GM23338 (cell line): ENCODE data around the gene ARG1. TPM values are rescaled to one million over a fixed set of nuclear protein-coding genes. Genes with fewer than 3 reads are reported as not detected.

Source experiments
- ATAC-seq: fragments of 200-7000 bp; cut with Tn5 transposase; 3 replicates; pipeline ENCODE4 v1.9.1; 2020
- DNase-seq: peaks from one replicate; pipeline ENCODE4 v3.0.0-alpha.2; 2015; ENCODE audit warnings: low spot score
- H2AFZ ChIP-seq: fragments of 200-600 bp; sonication (generic); 2 replicates; pipeline ENCODE4 v1.8.0; 2016; ENCODE audit warnings: antibody characterized with exemption, mild to moderate bottlenecking, moderate library complexity
- H3F3A ChIP-seq: fragments of 200-600 bp; sonication (generic); replicated peaks from 2 replicates; pipeline ENCODE4 v1.8.0; 2017; ENCODE audit warnings: antibody characterized with exemption, mixed run types, low read depth
- H3K27ac ChIP-seq: fragments of 200-600 bp; sonication (generic); 2 replicates; pipeline ENCODE4 v1.6.1; 2016; ENCODE audit warnings: low read depth
- H3K27me3 ChIP-seq: fragments of 200-600 bp; sonication (generic); 2 replicates; pipeline ENCODE4 v1.8.0; 2016; ENCODE audit warnings: mild to moderate bottlenecking, mixed run types, moderate library complexity; ENCODE audit not compliant: insufficient read depth
- H3K36me3 ChIP-seq: fragments of 200-600 bp; sonication (generic); 2 replicates; pipeline ENCODE4 v1.8.0; 2016; ENCODE audit warnings: mild to moderate bottlenecking; ENCODE audit not compliant: insufficient read depth
- H3K4me1 ChIP-seq: fragments of 200-600 bp; sonication (generic); 2 replicates; pipeline ENCODE4 v1.8.0; 2016; ENCODE audit warnings: mild to moderate bottlenecking, moderate library complexity; ENCODE audit not compliant: insufficient read depth
- H3K4me2 ChIP-seq: fragments of 200-600 bp; sonication (generic); 2 replicates; pipeline ENCODE4 v1.7.1; 2017; ENCODE audit warnings: mixed run types
- H3K4me3 ChIP-seq: fragments of 200-600 bp; sonication (generic); 2 replicates; pipeline ENCODE4 v1.6.1; 2016; ENCODE audit warnings: mixed run types
- H3K79me2 ChIP-seq: fragments of 200-600 bp; sonication (generic); replicated peaks from 2 replicates; pipeline ENCODE4 v1.8.0; 2017; ENCODE audit warnings: mild to moderate bottlenecking; ENCODE audit not compliant: insufficient read depth
- H3K9me2 ChIP-seq: fragments of 200-600 bp; sonication (generic); 2 replicates; pipeline ENCODE4 v1.8.0; 2017; ENCODE audit not compliant: insufficient read depth
- H4K20me1 ChIP-seq: fragments of 200-600 bp; sonication (generic); replicated peaks from 2 replicates; pipeline ENCODE4 v1.8.0; 2017; ENCODE audit warnings: mild to moderate bottlenecking; ENCODE audit not compliant: insufficient read depth
- H3K27ac Mint-ChIP-seq: 2 replicates; pipeline ENCODE4 v1.8.0; 2020; ENCODE audit warnings: inconsistent platforms, mild to moderate bottlenecking, moderate library complexity, mixed read lengths
- H3K27me3 Mint-ChIP-seq: 3 replicates; pipeline ENCODE4 v1.8.0; 2022; ENCODE audit warnings: low read depth, mild to moderate bottlenecking, moderate library complexity, mixed read lengths, inconsistent platforms; ENCODE audit not compliant: insufficient read depth, poor library complexity
- H3K36me3 Mint-ChIP-seq: 3 replicates; pipeline ENCODE4 v1.8.0; 2021; ENCODE audit warnings: low read depth, mild to moderate bottlenecking, inconsistent platforms, moderate library complexity, mixed read lengths
- H3K4me1 Mint-ChIP-seq: 3 replicates; pipeline ENCODE4 v1.8.0; 2020; ENCODE audit warnings: mild to moderate bottlenecking, inconsistent platforms, mixed read lengths
- H3K4me3 Mint-ChIP-seq: 3 replicates; pipeline ENCODE4 v1.8.0; 2021; ENCODE audit warnings: moderate library complexity, mild to moderate bottlenecking, inconsistent platforms, mixed read lengths
- H3K9me3 Mint-ChIP-seq: 3 replicates; pipeline ENCODE4 v1.8.0; 2020; ENCODE audit warnings: moderate library complexity, mild to moderate bottlenecking, inconsistent platforms, mixed read lengths
- CREB1 ChIP-seq: fragments of 250-450 bp; sonication (Bioruptor Pico); IDR thresholded peaks from 2 replicates; pipeline ENCODE4 v1.5.0; 2020; ENCODE audit warnings: low read depth, mild to moderate bottlenecking, moderate library complexity
- EZH2phosphoT487 ChIP-seq: fragments of 200-600 bp; sonication (generic); IDR thresholded peaks from one replicate; pipeline ENCODE4 v1.8.1; 2018; ENCODE audit warnings: antibody characterized with exemption; ENCODE audit not compliant: unreplicated experiment
- JUNB ChIP-seq: IDR thresholded peaks from one replicate; pipeline ENCODE4 v1.6.1; 2016; ENCODE audit warnings: antibody characterized with exemption; ENCODE audit not compliant: unreplicated experiment
- NANOG ChIP-seq: IDR thresholded peaks from 2 replicates; pipeline ENCODE4 v1.6.1; 2016; ENCODE audit warnings: antibody characterized with exemption, borderline replicate concordance
- POLR2AphosphoS5 ChIP-seq: IDR thresholded peaks from 2 replicates; pipeline ENCODE4 v1.6.1; 2016; ENCODE audit warnings: antibody characterized with exemption, low read depth
- STAT1 ChIP-seq: IDR thresholded peaks from one replicate; pipeline ENCODE4 v1.6.1; 2016; ENCODE audit warnings: antibody characterized with exemption; ENCODE audit not compliant: unreplicated experiment
- ZNF331 ChIP-seq: fragments of 250-450 bp; sonication (Bioruptor Pico); IDR thresholded peaks from 2 replicates; pipeline ENCODE4 v1.5.0; 2020; ENCODE audit warnings: low read depth, mild to moderate bottlenecking, moderate library complexity
- polyA plus RNA-seq: library from polyadenylated mRNA; unstranded; fragments of >200 nt; fragmentation: Nextera tagmentation; extraction: Ambion mirVana; gene quantifications from 2 replicates; pipeline ENCODE4 v1.2.1, GENCODE V29; 2016
- total RNA-seq: library from RNA; depleted of rRNA; stranded (reverse); fragments of >200 nt; shearing (Covaris generic); gene quantifications from 2 replicates; pipeline ENCODE4 v1.2.3, GENCODE V29; 2014
- TF ChIP-seq, protein P1 (sequence below): IDR thresholded peaks from 2 replicates; pipeline ENCODE4 v1.6.1; 2016; ENCODE audit warnings: antibody characterized with exemption
- TF ChIP-seq, protein P2 (sequence below): IDR thresholded peaks from one replicate; pipeline ENCODE4 v1.6.1; 2018; ENCODE audit warnings: antibody characterized with exemption; ENCODE audit not compliant: unreplicated experiment

Gene ARG1
- total and polyA plus RNA-seq, 2 experiments from 2014 or later, result 0.18 TPM; not detected in 1

DNA sequence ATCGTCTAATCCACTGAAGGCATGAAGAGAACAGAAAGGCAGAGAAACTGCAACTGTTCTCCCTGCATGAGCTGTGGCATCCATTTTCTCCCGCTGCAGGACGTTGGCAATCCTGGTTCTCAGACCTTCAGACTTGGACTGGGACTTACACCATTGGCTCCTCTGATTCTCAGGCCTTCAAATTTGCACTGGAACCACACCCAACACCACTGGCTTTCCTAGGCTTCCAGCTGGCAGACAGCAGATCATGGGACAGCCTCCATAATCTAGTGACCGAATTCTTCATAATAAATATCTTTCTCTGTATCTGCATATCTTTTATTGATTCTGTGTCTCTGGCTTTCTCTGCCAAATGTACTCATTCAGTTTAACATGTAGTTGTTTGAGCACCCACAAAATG is 14.1 kb upstream of the ARG1 start:
- H3K4me1 ChIP-seq, result no peaks in the 10 kb centered on the region

DNA sequence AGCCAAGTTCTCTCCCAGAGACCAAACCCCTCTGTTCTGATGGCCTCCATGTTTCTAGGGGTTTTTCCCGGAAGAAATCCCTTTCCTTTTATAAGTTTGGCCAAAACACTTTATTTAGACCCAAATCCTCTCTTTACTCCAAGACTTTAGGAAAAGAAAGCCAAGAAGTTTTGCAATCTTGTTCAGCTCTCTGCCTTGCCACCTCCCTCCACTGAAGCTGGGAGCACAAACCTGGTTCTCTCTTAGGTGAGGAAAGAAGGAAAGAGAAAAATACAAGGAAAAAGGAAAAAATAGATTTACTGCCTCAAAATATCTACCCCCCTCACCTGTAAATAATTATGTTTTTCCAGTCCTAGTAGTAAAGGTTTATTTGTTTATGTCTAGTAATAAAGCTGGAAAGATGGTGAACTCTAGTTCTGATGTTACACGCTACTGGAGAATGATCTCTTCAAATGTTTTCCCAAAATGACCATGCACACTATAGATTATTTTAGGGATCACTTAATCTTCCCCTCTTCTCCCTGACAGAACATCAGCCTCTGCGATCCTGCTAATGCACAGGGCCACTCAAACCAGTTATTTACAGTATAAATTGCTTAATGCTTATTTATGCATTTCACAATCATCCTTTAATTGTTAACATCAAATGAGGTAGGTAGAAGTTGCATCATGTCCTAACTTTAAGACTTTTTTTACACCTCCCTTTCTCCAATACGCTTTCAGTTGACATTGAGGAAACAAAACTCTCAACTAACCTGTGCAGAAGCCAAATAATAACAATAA is 10.9 kb upstream of the ARG1 start:
- no peaks in the 10 kb centered on the region for H3K4me1 Mint-ChIP-seq
- H3K36me3 Mint-ChIP-seq, result no peaks in the 10 kb centered on the region
- H3K9me3 Mint-ChIP-seq, result no peaks in the 10 kb centered on the region; the same call in 1 of the 3 replicates
- no peak overlapping the region for H3K4me3 Mint-ChIP-seq
- ATAC-seq, result no peak
- DNase-seq, result no peak
- H3K27me3 ChIP-seq, result no peaks in the 10 kb centered on the region
- H3K27me3 Mint-ChIP-seq, result peaks cover 3% of the 10 kb centered on the region
- no peaks in the 10 kb centered on the region for H3F3A ChIP-seq
- H3K27ac ChIP-seq, result no peak overlapping the region
- H3K4me1 ChIP-seq, result no peaks in the 10 kb centered on the region
- no peak for TF ChIP-seq CREB1 (CRISPR knock-in tag)
- TF ChIP-seq POLR2AphosphoS5, result no peak
- no peak for TF ChIP-seq EZH2phosphoT487
- TF ChIP-seq NANOG, result no peak
- TF ChIP-seq STAT1, result no peak
- TF ChIP-seq, protein P1, sequence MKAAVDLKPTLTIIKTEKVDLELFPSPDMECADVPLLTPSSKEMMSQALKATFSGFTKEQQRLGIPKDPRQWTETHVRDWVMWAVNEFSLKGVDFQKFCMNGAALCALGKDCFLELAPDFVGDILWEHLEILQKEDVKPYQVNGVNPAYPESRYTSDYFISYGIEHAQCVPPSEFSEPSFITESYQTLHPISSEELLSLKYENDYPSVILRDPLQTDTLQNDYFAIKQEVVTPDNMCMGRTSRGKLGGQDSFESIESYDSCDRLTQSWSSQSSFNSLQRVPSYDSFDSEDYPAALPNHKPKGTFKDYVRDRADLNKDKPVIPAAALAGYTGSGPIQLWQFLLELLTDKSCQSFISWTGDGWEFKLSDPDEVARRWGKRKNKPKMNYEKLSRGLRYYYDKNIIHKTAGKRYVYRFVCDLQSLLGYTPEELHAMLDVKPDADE, result no peak
- no peak for TF ChIP-seq ZNF331 (CRISPR knock-in tag)
- no peak for TF ChIP-seq JUNB
- H3K4me3 ChIP-seq, result no peak overlapping the region
- H3K27ac Mint-ChIP-seq, result no peak overlapping the region
- no peaks in the 10 kb centered on the region for H3K36me3 ChIP-seq
- no peaks in the 10 kb centered on the region; the same call in 1 of the 2 replicates for H3K9me2 ChIP-seq
- no peaks in the 10 kb centered on the region for H4K20me1 ChIP-seq
- H3K79me2 ChIP-seq, result no peaks in the 10 kb centered on the region
- H3K4me2 ChIP-seq, result no peak overlapping the region
- H2AFZ ChIP-seq, result no peak overlapping the region

More for the DNA sequence above, 14.1 kb upstream of the ARG1 start:
- H3K27ac ChIP-seq, result no peak overlapping the region
- no peaks in the 10 kb centered on the region for H3F3A ChIP-seq
- no peak overlapping the region for H3K4me2 ChIP-seq
- Mint-ChIP-seq H3K27me3 (peaks cover 4% of the 10 kb centered on the region), H3K9me3 (no peaks in the 10 kb centered on the region; the same call in 2 of the 3 replicates), H3K4me1 (no peaks in the 10 kb centered on the region), H3K36me3 (no peaks in the 10 kb centered on the region), H3K27ac (no peak overlapping the region), H3K4me3 (no peak overlapping the region)
- H3K9me2 ChIP-seq, result no peaks in the 10 kb centered on the region; the same call in 1 of the 2 replicates
- DNase-seq, result no peak
- no peaks in the 10 kb centered on the region for H3K36me3 ChIP-seq
- H3K79me2 ChIP-seq, result no peaks in the 10 kb centered on the region
- no peaks in the 10 kb centered on the region for H4K20me1 ChIP-seq
- peak overlapping the region; percentile 53; the same call in 1 of the 2 replicates for H2AFZ ChIP-seq
- ATAC-seq, result no peak
- no peaks in the 10 kb centered on the region for H3K27me3 ChIP-seq
- no peak overlapping the region for H3K4me3 ChIP-seq
- TF ChIP-seq, protein P2, sequence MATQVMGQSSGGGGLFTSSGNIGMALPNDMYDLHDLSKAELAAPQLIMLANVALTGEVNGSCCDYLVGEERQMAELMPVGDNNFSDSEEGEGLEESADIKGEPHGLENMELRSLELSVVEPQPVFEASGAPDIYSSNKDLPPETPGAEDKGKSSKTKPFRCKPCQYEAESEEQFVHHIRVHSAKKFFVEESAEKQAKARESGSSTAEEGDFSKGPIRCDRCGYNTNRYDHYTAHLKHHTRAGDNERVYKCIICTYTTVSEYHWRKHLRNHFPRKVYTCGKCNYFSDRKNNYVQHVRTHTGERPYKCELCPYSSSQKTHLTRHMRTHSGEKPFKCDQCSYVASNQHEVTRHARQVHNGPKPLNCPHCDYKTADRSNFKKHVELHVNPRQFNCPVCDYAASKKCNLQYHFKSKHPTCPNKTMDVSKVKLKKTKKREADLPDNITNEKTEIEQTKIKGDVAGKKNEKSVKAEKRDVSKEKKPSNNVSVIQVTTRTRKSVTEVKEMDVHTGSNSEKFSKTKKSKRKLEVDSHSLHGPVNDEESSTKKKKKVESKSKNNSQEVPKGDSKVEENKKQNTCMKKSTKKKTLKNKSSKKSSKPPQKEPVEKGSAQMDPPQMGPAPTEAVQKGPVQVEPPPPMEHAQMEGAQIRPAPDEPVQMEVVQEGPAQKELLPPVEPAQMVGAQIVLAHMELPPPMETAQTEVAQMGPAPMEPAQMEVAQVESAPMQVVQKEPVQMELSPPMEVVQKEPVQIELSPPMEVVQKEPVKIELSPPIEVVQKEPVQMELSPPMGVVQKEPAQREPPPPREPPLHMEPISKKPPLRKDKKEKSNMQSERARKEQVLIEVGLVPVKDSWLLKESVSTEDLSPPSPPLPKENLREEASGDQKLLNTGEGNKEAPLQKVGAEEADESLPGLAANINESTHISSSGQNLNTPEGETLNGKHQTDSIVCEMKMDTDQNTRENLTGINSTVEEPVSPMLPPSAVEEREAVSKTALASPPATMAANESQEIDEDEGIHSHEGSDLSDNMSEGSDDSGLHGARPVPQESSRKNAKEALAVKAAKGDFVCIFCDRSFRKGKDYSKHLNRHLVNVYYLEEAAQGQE, result no peak
- TF ChIP-seq CREB1 (CRISPR knock-in tag), result no peak
- no peak for TF ChIP-seq EZH2phosphoT487
